HUDEP-2 (cell line): ENCODE data around the gene ARPC5.
"Not testable (repeated sequence)": the region's sequence is repeated elsewhere in the genome, so short reads cannot be mapped to it uniquely, and the experiment has no call there.

Experiments
- DNase-seq, 76 experiments: peaks; one replicate each; lab custom pipeline; 2025; ENCODE audit not compliant: unreplicated experiment in 76 of 76; lab: John Stamatoyannopoulos, UW

Gene ARPC5

DNA sequence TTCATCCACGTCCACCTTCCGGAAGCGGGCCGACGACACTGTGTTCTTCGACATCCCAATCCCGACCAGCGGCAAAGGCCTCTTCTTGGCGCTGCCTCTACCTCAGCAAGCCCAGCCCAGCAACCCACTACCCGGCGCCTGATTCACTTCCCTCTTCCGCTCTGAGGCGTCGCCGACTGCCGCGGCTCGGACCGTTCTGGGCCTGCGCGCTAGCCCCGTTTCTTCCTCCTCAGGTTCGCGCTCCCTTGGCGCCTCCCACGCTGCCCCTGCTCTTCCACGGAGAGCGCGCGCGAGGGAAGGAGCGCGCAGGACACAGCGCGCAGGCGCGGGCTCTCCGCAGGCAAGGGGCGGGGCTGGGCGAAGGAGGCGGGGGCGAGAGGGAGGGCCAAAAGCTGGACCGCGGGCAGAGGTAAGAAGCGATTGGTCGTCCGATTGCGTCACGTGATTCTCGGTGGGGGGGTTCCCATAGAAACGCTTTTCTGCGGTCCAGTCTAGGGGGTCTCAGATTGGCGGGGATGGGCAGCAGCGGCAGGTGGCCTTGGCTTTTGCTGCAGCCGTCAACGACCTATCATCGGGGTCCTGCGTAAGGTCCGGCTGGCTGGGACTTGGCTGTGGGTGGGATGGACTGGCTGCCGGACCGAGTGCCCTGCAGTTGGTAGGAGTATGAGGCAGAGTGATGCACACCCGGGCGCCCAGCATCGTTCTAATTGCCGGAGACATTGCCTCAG is at the start of gene ARPC5:
Gene ARPC5 (minus strand): TSS at position 178 of the 728 bp plus-strand sequence. CDS start 124 bp downstream, at position 54.
- peak in 74 of 76 experiments; percentile 43 to 94 (median 86) for DNase-seq

- peak in 23 of 76 experiments; percentile 1 to 51 (median 21) for DNase-seq
These were observed 49.6 kb upstream of the ARPC5 start for GRCh38 chr1:183685112-183685713.

GRCh38 chr1:183679363-183679762 is 43.8 kb upstream of the ARPC5 start:
- not testable (repeated sequence) for DNase-seq

GRCh38 chr1:183678819-183679218 is 43.2 kb upstream of the ARPC5 start:
- no peak for DNase-seq

DNA sequence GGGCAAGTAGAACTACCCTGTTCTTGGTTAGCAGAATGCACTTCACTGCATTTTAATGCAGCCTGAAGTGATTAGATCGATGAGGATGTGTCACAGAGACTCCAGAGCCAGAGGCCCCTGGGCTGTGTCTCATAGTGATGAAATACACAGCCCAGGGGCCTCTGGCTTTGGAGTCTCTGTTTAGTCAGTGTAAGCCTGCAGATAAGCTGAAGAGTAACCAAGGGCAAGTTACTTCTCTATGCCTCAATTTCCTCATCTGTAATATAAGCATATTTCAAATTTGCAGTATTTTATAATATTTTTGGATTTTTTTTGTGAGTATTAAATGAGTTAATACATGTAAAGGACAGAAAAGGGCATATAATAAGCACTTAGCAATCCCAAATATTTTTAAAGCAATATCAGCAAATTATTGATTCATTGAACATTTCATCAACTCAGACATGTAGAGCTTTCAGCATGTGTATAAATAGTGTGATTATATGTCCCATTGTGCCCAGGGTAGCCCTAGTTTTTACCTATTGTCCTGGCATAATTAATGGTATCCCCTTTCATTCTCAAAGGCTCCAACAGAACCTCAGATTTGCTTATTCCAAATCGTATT is 41.1 kb upstream of the ARPC5 start:
- DNase-seq: no peak

GRCh38 chr1:183675883-183676585 is 40.5 kb upstream of the ARPC5 start:
- no peak for DNase-seq

DNA sequence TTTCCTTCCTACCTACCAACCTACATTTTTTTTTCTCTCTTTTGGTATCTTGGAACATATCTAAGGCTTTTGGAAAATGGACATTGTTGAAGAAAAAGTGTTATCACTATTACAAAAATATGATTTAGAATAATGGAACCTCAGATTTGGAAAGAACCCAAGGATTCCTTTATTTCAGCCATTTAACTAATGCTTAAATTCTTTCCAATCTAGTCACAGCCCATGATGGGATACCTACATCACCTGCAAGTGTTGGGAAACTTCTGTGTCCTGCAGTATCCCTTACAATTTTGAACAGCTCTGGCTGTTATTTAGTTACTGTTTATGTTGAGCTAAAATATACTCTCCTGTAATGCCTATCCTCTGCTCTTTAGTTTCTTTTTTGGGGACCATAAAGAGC is 39.8 kb upstream of the ARPC5 start:
- no peak for DNase-seq

DNA sequence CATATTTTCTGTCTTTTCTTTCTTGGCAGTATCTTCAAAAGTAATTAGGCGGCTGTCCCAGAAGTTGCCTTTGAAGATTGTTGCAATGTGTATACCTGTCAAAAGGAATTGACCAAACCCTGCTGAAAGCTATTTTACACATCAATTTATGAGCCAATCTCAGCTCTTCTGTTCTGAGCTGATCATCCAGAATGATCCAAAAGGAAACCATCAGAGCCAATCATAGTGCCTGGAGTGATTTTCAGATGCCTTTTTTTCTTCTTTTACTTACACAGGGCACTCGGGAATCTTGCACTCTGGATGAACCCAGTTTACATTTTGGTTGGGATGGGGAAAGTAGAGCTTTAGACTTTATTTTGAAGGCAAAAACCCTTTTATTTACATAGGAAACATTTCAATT is 39.3 kb upstream of the ARPC5 start:
- DNase-seq: no peak

- DNase-seq: no peak
These were observed 38.8 kb upstream of the ARPC5 start for GRCh38 chr1:183674339-183674738.

DNA sequence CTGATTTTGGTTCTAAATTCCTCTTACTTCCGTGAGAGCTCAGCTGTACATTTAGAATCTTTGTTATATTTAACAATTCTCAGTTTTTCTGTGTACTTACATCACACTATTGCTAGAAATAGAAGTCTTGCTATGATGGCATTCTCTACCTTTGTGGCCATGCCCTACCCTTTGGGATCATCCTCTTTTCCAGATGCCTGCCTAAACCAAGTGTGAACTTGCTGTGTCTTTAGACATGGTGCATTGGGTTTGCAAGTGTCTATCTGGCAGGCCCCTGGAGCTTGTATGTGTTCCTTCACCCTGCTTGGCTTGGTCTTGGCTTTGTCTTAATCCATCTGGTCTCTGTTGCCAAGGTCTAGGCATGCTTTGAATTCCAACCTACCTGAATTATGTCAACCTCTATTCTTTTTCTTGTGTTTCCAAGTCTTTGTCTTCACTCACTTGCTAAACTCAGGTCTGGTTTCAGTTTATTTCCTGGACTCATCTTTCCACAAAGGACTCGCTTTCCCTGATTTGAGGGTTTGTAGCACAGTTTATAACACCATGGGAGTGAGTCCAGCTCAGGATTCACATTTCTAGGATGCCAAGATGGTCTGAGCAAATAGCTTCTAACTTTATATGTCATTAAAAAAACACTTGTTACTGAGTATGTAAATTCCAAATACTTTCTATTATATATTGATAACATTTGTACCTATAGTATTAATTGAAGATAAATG is 38.2 kb upstream of the ARPC5 start:
- DNase-seq: no peak

- DNase-seq: no peak
These were observed 34.6 kb upstream of the ARPC5 start for GRCh38 chr1:183670169-183670568.

DNA sequence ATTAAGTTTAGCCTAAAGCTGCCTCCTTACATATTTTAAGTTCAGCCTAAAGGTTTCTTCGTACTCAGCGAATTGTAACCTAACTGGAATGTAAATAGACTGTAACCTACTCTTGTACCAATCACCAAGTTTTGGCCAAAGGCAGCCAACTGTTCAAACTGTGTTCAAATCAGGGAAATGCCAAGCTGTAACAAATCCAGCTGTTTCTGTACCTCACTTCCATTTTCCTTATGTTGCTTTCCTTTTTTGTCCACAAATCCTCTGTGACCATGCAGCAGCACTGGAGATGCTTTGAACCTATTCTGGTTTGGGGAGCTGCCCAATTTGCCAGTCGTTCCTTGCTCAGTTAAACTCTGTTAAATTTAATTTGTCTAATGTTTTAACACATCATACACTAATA is 20.8 kb upstream of the ARPC5 start:
- no peak for DNase-seq

DNA sequence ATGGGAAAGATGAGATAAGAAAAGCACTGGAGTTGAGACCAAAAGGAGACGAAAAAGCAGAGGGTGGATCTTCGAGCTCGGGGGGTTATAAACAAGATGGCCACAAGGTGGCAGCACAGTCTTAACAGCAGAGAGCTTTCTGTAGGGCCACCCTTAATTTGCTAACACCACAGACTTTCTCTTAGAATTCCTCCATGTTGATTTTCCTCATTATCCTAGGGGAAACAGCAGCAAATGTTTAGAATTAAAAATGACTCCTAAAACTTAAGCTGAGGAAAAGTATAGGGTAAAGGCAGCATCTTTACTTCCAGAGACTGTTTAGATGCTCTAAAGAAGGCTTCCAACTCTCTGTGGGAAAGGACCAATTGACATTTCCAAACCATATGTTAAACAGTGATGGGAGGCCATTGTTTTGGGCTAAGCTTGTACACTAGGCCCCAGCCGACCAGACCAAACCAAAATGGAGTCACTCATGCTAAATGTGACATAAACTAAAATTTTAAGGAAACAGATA is 20.0 kb upstream of the ARPC5 start:
- DNase-seq: peak in 43 of 76 experiments; percentile 1 to 63 (median 30)

GRCh38 chr1:183654706-183655105 is 19.1 kb upstream of the ARPC5 start:
- DNase-seq: no peak

DNA sequence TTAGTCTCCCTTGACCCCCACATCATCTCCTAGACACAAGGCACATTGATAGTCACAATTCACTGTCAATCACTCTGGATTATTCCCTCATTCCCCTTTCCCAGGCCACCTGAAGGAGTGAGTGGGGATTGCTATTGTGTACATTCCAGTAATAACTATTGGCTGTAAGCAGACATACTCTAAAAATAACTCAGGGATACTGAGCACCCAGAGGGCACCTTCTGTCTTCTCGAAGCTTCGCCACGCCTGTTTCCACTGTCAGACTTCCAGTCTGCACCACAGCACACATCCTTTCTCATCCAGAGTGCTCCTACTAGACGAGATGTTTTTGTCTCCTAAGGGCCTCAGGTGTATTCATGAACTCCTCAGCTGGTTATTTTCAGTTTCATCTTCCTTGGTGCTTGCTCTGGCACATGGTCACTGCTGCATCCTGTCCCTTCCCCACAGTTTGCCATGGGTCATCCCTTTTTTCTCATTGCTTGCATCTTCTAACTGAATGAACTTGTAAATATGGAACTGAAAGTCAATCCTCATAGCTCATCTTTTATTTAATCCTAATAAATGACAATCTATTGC is 18.4 kb upstream of the ARPC5 start:
- DNase-seq: no peak

DNA sequence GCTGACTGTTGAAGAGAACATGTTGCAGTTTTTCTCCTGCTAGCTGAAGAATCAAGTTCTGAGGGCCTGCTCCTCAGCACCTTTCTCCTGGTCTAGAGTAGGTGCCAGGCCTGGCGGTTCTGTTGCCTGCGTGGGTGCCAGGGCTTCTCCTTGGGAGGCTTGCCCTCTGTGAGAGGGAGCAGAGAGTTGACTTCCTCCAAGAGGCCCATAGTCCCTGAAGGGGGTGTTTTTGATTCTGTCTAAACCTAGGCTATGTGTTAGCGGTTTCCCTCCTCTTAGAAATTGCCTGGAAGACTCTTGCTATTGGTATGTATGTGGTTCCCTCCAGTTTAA is 17.8 kb upstream of the ARPC5 start:
- no peak for DNase-seq

DNA sequence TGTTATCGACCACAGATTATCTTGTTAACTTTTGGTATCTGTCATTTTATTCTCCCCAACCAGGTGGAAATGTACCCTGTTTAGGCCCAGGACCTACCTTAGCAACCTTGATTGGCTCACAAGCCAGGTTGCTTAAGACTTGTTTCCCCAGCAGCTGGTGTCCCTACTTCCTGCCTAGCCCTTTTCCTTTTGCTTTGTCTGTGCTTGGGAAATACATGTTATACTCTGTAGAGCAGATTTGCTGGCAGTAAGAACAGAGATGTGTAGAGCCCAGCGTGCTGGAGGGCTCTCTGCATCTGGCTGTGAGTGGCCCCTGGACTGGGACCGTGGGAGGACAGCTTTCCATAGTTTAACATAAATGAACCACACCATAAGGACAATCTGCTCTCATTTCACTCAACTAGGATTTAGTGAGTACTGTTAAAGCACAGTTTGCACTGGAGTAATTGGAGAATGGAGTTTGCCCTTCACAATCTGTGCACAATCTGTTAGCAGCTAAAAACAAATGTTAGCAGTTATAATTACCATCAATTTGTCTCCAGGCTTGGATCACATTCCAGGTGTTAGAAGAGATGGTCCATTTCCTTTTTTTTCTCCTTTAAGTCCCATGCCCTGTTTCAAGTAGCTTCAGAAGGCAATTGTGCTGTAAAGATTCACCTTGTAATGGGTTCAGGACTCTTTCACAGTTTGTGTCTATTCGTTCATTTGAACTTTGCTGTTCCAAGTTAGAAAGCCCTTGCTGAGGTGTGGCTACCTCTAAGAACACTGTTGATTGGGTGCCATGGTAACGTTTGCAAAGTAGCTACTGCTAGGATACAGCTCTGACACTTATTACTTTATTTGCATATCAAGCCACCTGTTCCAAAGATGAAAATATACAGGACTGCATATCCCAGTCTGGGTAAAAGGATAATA is 17.2 kb upstream of the ARPC5 start, which contains the start of gene APOBEC4:
Gene APOBEC4 (minus strand): TSS at position 770 of the 915 bp plus-strand sequence. CDS start 4,535 bp downstream, outside the sequence.
- DNase-seq: no peak

GRCh38 chr1:183652107-183652506 is 16.5 kb upstream of the ARPC5 start:
- DNase-seq: no peak

DNA sequence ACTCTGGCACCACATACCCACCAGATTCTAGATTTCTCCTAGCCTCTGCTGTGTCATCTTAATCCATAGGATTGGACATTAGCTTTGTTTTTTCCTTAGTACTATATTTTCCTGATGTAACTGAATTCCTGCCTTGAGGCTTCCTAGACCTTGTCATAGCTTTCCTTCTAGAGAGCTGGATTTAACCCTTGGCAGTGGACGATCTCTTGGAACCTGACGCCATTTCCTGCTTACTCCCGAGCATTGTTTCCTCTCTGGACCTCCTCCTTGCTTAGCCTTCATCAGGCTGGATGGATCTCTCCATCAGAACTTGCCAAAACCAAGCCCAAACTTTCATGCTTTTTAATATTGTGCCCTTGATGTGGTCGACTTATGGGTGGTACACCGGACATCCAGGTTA is 16.0 kb upstream of the ARPC5 start:
- DNase-seq: no peak
